ENCODE results near the gene FHAD1. TPM values are rescaled to one million over a fixed set of nuclear protein-coding genes. Genes with fewer than 3 reads are reported as not detected.

FHAD1 gene
- total and polyA plus RNA-seq, 9 of the 15 experiments (the other 6 are each of a cell fraction or from before 2014, with no cell fraction given): 0.32 to 2.1 (median 1.5) TPM; not detected in 1

- TF ChIP-seq YY1 (IDR thresholded peaks at IDR 0.05; ENCODE audit: borderline replicate concordance in 1 of 3, control insufficient read depth in 1 of 3, extremely low read depth in 1 of 3, insufficient read depth in 3 of 3, insufficient read length in 1 of 3, insufficient replicate concordance in 2 of 3, low read depth in 1 of 3, low read length in 2 of 3) (no peak), TAL1 (IDR thresholded peaks at IDR 0.05) (peak; percentile 86), HLTF (IDR thresholded peaks at IDR 0.05) (no peak), GABPA (tag; conservative IDR thresholded peaks at IDR 0.05; ENCODE audit: low read depth) (no peak), BACH1 (tag; IDR thresholded peaks at IDR 0.05) (no peak), ZNF124 (CRISPR knock-in tag; IDR thresholded peaks at IDR 0.05) (no peak), PHF20 (IDR thresholded peaks at IDR 0.05; ENCODE audit: partially characterized antibody) (no peak), ELK3 (CRISPR knock-in tag; IDR thresholded peaks at IDR 0.05) (no peak), SIX5 (IDR thresholded peaks at IDR 0.05; ENCODE audit: borderline replicate concordance in 1 of 2, insufficient read depth in 1 of 2, low read depth in 1 of 2, low read length in 2 of 2) (no peak), KLF16 (IDR thresholded peaks at IDR 0.05) (peak; percentile 71; the same call in 1 of the 2 replicates), TEAD2 (tag; IDR thresholded peaks at IDR 0.05) (no peak), CBX8 (IDR thresholded peaks at IDR 0.05; ENCODE audit: borderline replicate concordance, extremely low read depth, low read depth, low read length, poor library complexity, severe bottlenecking) (no peak), NFATC3 (IDR thresholded peaks at IDR 0.05) (no peak), RAD51 (IDR thresholded peaks at IDR 0.05; ENCODE audit: borderline replicate concordance, low read depth) (no peak), GTF2A2 (tag; IDR thresholded peaks at IDR 0.05) (no peak), STAT5A (IDR thresholded peaks at IDR 0.05; ENCODE audit: borderline replicate concordance, low read length) (peak; percentile 50; the same call in 1 of the 2 replicates), MCM3 (IDR thresholded peaks at IDR 0.05) (no peak), ZFX (CRISPR knock-in tag; IDR thresholded peaks at IDR 0.05) (0 out of 2 replicates have a peak, but pooled peaks have one; percentile 26), SMARCA5 (IDR thresholded peaks at IDR 0.05) (no peak)
- TF ChIP-seq, protein P1, sequence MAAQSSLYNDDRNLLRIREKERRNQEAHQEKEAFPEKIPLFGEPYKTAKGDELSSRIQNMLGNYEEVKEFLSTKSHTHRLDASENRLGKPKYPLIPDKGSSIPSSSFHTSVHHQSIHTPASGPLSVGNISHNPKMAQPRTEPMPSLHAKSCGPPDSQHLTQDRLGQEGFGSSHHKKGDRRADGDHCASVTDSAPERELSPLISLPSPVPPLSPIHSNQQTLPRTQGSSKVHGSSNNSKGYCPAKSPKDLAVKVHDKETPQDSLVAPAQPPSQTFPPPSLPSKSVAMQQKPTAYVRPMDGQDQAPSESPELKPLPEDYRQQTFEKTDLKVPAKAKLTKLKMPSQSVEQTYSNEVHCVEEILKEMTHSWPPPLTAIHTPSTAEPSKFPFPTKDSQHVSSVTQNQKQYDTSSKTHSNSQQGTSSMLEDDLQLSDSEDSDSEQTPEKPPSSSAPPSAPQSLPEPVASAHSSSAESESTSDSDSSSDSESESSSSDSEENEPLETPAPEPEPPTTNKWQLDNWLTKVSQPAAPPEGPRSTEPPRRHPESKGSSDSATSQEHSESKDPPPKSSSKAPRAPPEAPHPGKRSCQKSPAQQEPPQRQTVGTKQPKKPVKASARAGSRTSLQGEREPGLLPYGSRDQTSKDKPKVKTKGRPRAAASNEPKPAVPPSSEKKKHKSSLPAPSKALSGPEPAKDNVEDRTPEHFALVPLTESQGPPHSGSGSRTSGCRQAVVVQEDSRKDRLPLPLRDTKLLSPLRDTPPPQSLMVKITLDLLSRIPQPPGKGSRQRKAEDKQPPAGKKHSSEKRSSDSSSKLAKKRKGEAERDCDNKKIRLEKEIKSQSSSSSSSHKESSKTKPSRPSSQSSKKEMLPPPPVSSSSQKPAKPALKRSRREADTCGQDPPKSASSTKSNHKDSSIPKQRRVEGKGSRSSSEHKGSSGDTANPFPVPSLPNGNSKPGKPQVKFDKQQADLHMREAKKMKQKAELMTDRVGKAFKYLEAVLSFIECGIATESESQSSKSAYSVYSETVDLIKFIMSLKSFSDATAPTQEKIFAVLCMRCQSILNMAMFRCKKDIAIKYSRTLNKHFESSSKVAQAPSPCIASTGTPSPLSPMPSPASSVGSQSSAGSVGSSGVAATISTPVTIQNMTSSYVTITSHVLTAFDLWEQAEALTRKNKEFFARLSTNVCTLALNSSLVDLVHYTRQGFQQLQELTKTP (IDR thresholded peaks at IDR 0.05; ENCODE audit: low read depth in 1 of 2, partially characterized antibody in 2 of 2): no peak
- TF ChIP-seq, protein P2, sequence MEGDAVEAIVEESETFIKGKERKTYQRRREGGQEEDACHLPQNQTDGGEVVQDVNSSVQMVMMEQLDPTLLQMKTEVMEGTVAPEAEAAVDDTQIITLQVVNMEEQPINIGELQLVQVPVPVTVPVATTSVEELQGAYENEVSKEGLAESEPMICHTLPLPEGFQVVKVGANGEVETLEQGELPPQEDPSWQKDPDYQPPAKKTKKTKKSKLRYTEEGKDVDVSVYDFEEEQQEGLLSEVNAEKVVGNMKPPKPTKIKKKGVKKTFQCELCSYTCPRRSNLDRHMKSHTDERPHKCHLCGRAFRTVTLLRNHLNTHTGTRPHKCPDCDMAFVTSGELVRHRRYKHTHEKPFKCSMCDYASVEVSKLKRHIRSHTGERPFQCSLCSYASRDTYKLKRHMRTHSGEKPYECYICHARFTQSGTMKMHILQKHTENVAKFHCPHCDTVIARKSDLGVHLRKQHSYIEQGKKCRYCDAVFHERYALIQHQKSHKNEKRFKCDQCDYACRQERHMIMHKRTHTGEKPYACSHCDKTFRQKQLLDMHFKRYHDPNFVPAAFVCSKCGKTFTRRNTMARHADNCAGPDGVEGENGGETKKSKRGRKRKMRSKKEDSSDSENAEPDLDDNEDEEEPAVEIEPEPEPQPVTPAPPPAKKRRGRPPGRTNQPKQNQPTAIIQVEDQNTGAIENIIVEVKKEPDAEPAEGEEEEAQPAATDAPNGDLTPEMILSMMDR (IDR thresholded peaks at IDR 0.05 in 2 of 3, conservative IDR thresholded peaks at IDR 0.05 in 1 of 3; ENCODE audit: insufficient read depth in 2 of 3, low read depth in 1 of 3, low read length in 3 of 3): no peak
Observed at GRCh38 chr1:15322648-15323350, 75.8 kb downstream of the FHAD1 start (continued).

Data from K562 (cell line).